Measurements from ENCODE around the gene WRAP73.
A peak's percentile ranks its signal among the peaks of the same experiment; 100 is the strongest.

WRAP73 gene

GRCh38 chr1:3649342-3650247, at the start of gene WRAP73:
WRAP73 (minus strand) TSS chr1:3650103; CDS start chr1:3649999, 104 bp downstream.
- DNase-seq, result peak; percentile 73

GRCh38 chr1:3699596-3699995, 49.7 kb upstream of the WRAP73 start:
- DNase-seq, result no peak

- no peak for DNase-seq
Measured at GRCh38 chr1:3698660-3699408, 48.9 kb upstream of the WRAP73 start.

- no peak for DNase-seq
Measured at GRCh38 chr1:3697810-3698209, 47.9 kb upstream of the WRAP73 start.

GRCh38 chr1:3697104-3697503, 47.2 kb upstream of the WRAP73 start:
- DNase-seq, result no peak

GRCh38 chr1:3696689-3697088, 46.8 kb upstream of the WRAP73 start:
- DNase-seq, result no peak

GRCh38 chr1:3695326-3696217, 45.7 kb upstream of the WRAP73 start:
- DNase-seq, result no peak

GRCh38 chr1:3693321-3693720, 43.4 kb upstream of the WRAP73 start:
- DNase-seq, result no peak

GRCh38 chr1:3692598-3692997, 42.7 kb upstream of the WRAP73 start:
- no peak for DNase-seq

- no peak for DNase-seq
Measured at GRCh38 chr1:3691421-3692204, 41.7 kb upstream of the WRAP73 start.

- no peak for DNase-seq
Measured at GRCh38 chr1:3690282-3691065, 40.6 kb upstream of the WRAP73 start.

- DNase-seq, result no peak
Measured at GRCh38 chr1:3689138-3689750, 39.3 kb upstream of the WRAP73 start.

- no peak for DNase-seq
Measured at GRCh38 chr1:3688356-3689137, 38.6 kb upstream of the WRAP73 start.

GRCh38 chr1:3687504-3687903, 37.6 kb upstream of the WRAP73 start:
- no peak for DNase-seq

GRCh38 chr1:3685906-3686305, 36.0 kb upstream of the WRAP73 start:
- DNase-seq, result no peak

- DNase-seq, result no peak
Measured at GRCh38 chr1:3685222-3685621, 35.3 kb upstream of the WRAP73 start.

- no peak for DNase-seq
Measured at GRCh38 chr1:3683992-3684391, 34.1 kb upstream of the WRAP73 start.

GRCh38 chr1:3683197-3683596, 33.3 kb upstream of the WRAP73 start:
- DNase-seq, result no peak

GRCh38 chr1:3681898-3682806, 32.2 kb upstream of the WRAP73 start:
- no peak for DNase-seq
